Spleen (tissue), 11 donors: Measurements from ENCODE around the gene MGP. TPM values are rescaled to one million over a fixed set of nuclear protein-coding genes. Genes with fewer than 3 reads are reported as not detected.
A peak's percentile ranks its signal among the peaks of the same experiment; 100 is the strongest.

Source experiments
- DNase-seq: peaks from one replicate; pipeline ENCODE4 v3.0.0-alpha.2; 2020
- H3K27ac ChIP-seq, 8 donors: fragments of 200-600 bp; sonication (generic) in 7 of 8; 1 replicate in 4 of 8; 2 replicates in 4 of 8; pipeline versions ENCODE4 v1.5.0 to v1.8.0; 2016 to 2021; ENCODE audit warnings: inconsistent platforms in 4 of 8, mild to moderate bottlenecking in 4 of 8, moderate library complexity in 1 of 8
- H3K27me3 ChIP-seq, 7 donors: fragments of 200-600 bp; sonication (generic) in 6 of 7; replicated peaks in 1 of 7; 1 replicate in 4 of 7; 2 replicates in 3 of 7; pipeline versions ENCODE4 v1.5.0 to v1.8.0; 2016 to 2021; ENCODE audit warnings: inconsistent platforms in 3 of 7, mild to moderate bottlenecking in 1 of 7
- H3K36me3 ChIP-seq, 6 donors: fragments of 200-600 bp; sonication (generic) in 5 of 6; 1 replicate in 4 of 6; 2 replicates in 2 of 6; pipeline versions ENCODE4 v1.5.0 to v1.8.0; 2016 to 2021; ENCODE audit warnings: inconsistent platforms in 2 of 6
- H3K4me1 ChIP-seq, 6 donors: fragments of 200-600 bp; sonication (generic) in 5 of 6; 1 replicate in 3 of 6; 2 replicates in 3 of 6; pipeline versions ENCODE4 v1.5.0 to v1.8.0; 2016 to 2021; ENCODE audit warnings: inconsistent platforms in 3 of 6
- H3K4me3 ChIP-seq, 8 donors: fragments of 200-600 bp; sonication (generic) in 7 of 8; 1 replicate in 4 of 8; 2 replicates in 4 of 8; pipeline versions ENCODE4 v1.5.0 to v1.8.0; 2016 to 2021; ENCODE audit warnings: inconsistent platforms in 4 of 8, mild to moderate bottlenecking in 4 of 8, moderate library complexity in 2 of 8
- H3K9me3 ChIP-seq, 8 donors: fragments of 200-600 bp; sonication (generic) in 7 of 8; 1 replicate in 4 of 8; 2 replicates in 4 of 8; pipeline versions ENCODE4 v1.5.0 to v1.8.0; 2016 to 2021; ENCODE audit warnings: inconsistent platforms in 4 of 8
- POLR2A ChIP-seq, 3 donors: fragments of 450-650 bp; IDR thresholded peaks; one replicate each; pipeline ENCODE4 v1.5.1; 2017; ENCODE audit warnings: antibody characterized with exemption in 3 of 3, mild to moderate bottlenecking in 1 of 3
- POLR2AphosphoS5 ChIP-seq, 3 donors: sonication (generic); formaldehyde crosslinking; IDR thresholded peaks; one replicate each; pipeline ENCODE4 v1.5.1; 2017; ENCODE audit warnings: antibody characterized with exemption in 3 of 3
- WGBS, 5 donors: extraction: QIAGEN DNeasy Blood & Tissue Kit in 3 of 5; methylation state at CpG; one replicate each; pipeline versions ENCODE4 v1.1.5 to v1.1.7; 2013 to 2018; 5-methylcytosine and 5-hydroxymethylcytosine counted together
- intact Hi-C: fragments of 100-400 bp; cut with DNase I; formaldehyde crosslinking; loops from one replicate; pipeline ENCODE4 v1.15.0; 2023; ENCODE audit warnings: low total_unique reads
- polyA plus RNA-seq, 3 donors: library from polyadenylated mRNA; stranded (reverse); fragments of 200-250 nt; gene quantifications; one replicate each; pipeline ENCODE4 v1.2.1, GENCODE V29; 2013
- total RNA-seq, 7 donors: library from RNA; depleted of rRNA in 3 of 7; stranded (reverse); fragments of >200 nt in 3 of 7; fragmentation: NEBNext Ultra II Directional in 4 of 7; extraction: Animal tissue kit (Norgen Biotek cat#: 25700) in 4 of 7; gene quantifications; one replicate each; pipeline versions ENCODE4 v1.1.0 to v1.2.1, GENCODE V29; 2016 to 2021
- TF ChIP-seq, protein P1 (sequence below), 11 experiments: fragments of 200-600 bp in 7 of 11; fragments of 450-650 bp in 4 of 11; sonication (generic) in 4 of 11; IDR thresholded peaks in 8 of 11; conservative IDR thresholded peaks in 3 of 11; 1 replicate in 7 of 11; 2 replicates in 4 of 11; pipeline versions ENCODE4 v1.4.0 to v1.8.0; 2016 to 2021; ENCODE audit warnings: antibody characterized with exemption in 11 of 11, inconsistent platforms in 4 of 11, mild to moderate bottlenecking in 1 of 11
- donor health status: healthy with polysubstance abuse.
- donor health status: DM: no; HTN: no; CAD: no; lungs with moderate emphysema.
- donor health status: DM: no; HTN: no; CAD: no.
- donor health status: Bipolar disorder and iron deficiency.
- donor health status: healthy.
- donor health status: DM: no; HTN: no; CAD: no.
- donor health status: DM: yes; HTN: yes; CAD: no.

MGP gene
- total and polyA plus RNA-seq, 10 donors, result 29.4 to 292 (median 60.9) TPM

DNA sequence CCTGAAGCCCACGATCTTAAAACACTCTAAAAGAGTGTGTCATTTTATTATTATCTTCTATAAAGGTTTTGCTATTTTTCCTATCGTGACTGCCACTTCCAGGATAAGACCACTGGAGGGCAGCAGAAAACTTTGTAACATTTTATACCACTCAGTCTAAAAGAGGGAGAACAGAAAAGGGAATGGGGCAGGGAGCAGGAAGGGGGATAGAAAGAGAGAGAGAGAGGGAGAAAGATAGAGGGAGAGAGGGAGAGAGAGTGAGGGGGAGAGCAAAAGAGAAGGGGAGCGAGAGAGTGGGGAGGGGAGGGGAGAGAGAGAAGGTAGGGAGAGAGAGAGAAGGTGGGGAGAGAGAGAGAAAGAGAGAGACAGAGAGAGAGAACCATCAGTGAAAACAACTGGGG is 40.3 kb downstream of the MGP start:
- 12 to 15% (median 13%) methylated on average over 3 of the region's 3 CpGs for WGBS, 5 donors
- intact Hi-C loops, result no loop called here
- no peak for TF ChIP-seq POLR2AphosphoS5 (IDR thresholded peaks at IDR 0.05)
- TF ChIP-seq, protein P1, sequence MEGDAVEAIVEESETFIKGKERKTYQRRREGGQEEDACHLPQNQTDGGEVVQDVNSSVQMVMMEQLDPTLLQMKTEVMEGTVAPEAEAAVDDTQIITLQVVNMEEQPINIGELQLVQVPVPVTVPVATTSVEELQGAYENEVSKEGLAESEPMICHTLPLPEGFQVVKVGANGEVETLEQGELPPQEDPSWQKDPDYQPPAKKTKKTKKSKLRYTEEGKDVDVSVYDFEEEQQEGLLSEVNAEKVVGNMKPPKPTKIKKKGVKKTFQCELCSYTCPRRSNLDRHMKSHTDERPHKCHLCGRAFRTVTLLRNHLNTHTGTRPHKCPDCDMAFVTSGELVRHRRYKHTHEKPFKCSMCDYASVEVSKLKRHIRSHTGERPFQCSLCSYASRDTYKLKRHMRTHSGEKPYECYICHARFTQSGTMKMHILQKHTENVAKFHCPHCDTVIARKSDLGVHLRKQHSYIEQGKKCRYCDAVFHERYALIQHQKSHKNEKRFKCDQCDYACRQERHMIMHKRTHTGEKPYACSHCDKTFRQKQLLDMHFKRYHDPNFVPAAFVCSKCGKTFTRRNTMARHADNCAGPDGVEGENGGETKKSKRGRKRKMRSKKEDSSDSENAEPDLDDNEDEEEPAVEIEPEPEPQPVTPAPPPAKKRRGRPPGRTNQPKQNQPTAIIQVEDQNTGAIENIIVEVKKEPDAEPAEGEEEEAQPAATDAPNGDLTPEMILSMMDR (IDR thresholded peaks at IDR 0.05 in 8 of 11, conservative IDR thresholded peaks at IDR 0.05 in 3 of 11), result peak; percentile 50 to 93 (median 83)
- Histone ChIP-seq H3K36me3 (peaks cover 0 to 3% (median 0%) of the 10 kb centered on the region in 6 donors), H3K4me3 (no peak overlapping the region), H3K4me1 (peaks cover 7 to 56% (median 22%) of the 10 kb centered on the region in 6 donors), H3K9me3 (no peaks in the 10 kb centered on the region), H3K27me3 (no peaks in the 10 kb centered on the region), H3K27ac (peak overlapping the region in 7 of 8 donors; percentile 3 to 81 (median 28))
- no peak for DNase-seq

DNA sequence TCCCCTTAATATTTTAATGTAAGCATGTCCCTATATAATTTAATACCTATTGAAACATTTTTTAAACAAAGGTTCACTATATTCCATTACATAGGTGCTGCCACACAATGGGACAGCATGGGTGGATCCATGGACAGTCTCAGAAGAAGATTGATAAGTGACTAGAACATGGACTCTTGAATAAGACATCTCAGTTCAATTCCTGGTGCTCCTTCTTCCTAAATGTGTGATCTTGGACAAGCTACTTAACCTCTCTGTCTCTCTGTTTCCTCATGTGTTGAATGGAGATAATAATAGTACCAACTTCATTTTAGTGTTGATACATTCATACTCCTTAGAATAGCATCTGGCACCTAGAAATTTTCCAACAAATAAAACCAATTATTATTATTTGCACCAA is 41.3 kb downstream of the MGP start:
- Histone ChIP-seq H3K4me3 (no peak overlapping the region), H3K4me1 (peaks cover 11 to 59% (median 22%) of the 10 kb centered on the region in 6 donors), H3K36me3 (peaks cover 0 to 5% (median 0%) of the 10 kb centered on the region in 6 donors), H3K27me3 (no peaks in the 10 kb centered on the region), H3K9me3 (peaks cover 0 to under 1% (median 0%) of the 10 kb centered on the region in 8 donors), H3K27ac (peak overlapping the region in 7 of 8 donors; percentile 73 to 85 (median 81))
- TF ChIP-seq POLR2AphosphoS5 (IDR thresholded peaks at IDR 0.05) (no peak), POLR2A (IDR thresholded peaks at IDR 0.05) (no peak)
- TF ChIP-seq, protein P1 (IDR thresholded peaks at IDR 0.05 in 8 of 11, conservative IDR thresholded peaks at IDR 0.05 in 3 of 11), result no peak
- intact Hi-C loops, result no loop called here
- DNase-seq, result no peak

DNA sequence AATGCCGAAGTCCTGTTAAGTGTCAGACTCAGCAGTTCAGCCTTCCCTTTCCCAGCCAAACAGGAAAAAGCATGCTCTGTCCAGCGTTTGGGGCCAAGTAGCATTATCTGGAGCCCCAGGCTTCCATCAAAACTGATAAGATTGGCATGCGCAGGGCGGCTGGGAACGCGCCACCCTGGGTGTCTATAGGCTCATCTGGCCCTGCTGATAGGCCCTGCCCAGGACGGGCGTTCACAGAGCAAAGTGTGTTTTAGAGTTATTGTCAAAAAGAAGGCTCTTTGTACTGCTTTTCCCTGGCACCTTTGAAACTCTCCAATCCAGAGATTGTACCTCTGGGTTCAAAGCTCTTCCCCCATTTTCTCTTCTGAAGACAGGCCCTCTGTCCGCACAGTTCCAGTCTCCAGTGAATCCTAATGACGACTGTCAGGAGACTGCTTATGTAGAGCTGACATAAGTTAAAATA is 42.2 kb downstream of the MGP start, which contains the start of gene ART4:
TSS of gene ART4 (minus strand) at position 102 of the 463 bp plus-strand sequence. CDS start 413 bp downstream, outside the sequence.
- peaks cover 11 to 59% (median 22%) of the 10 kb centered on the region in 6 donors for H3K4me1 ChIP-seq
- intact Hi-C loops, result no loop called here

DNA sequence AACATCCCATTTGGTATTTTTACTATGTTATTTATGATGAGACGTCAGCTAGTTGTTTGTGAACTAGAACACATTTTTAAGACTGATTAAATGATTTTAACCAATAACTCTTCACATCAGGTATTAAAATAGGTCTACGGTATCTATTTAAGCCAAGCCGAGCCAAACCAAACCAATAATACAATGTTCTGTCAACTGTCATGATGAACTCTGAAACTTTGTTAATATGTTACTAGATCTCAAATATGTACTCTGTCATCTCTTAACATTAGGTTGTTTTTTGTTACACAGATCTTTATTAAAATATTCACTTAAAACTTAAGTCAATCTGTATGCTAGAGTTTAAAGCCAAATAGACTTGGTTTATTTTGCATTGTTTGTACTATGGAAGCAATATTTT is 43.3 kb downstream of the MGP start:
- intact Hi-C loops, result no loop called here
- H3K4me3 ChIP-seq, result peak overlapping the region in 6 of 8 donors; percentile 16 to 63 (median 29)
- 55 to 86% (median 71%) methylated on average over 3 of the region's 3 CpGs for WGBS, 5 donors
- TF ChIP-seq POLR2AphosphoS5 (IDR thresholded peaks at IDR 0.05) (no peak), POLR2A (IDR thresholded peaks at IDR 0.05) (no peak)
- TF ChIP-seq, protein P1 (IDR thresholded peaks at IDR 0.05 in 8 of 11, conservative IDR thresholded peaks at IDR 0.05 in 3 of 11), result no peak
- peaks cover 0 to 7% (median 0%) of the 10 kb centered on the region in 6 donors for H3K36me3 ChIP-seq
- H3K4me1 ChIP-seq, result peaks cover 11 to 58% (median 22%) of the 10 kb centered on the region in 6 donors
- H3K27ac ChIP-seq, result peak overlapping the region; percentile 65 to 85 (median 80)
- DNase-seq, result no peak
- H3K27me3 ChIP-seq, result no peaks in the 10 kb centered on the region
- peaks cover 0 to 4% (median 0%) of the 10 kb centered on the region in 8 donors for H3K9me3 ChIP-seq

More for the DNA sequence above, 42.2 kb downstream of the MGP start, which contains the start of gene ART4:
- H3K27me3 ChIP-seq, result no peaks in the 10 kb centered on the region
- peak within 1 kb of the TSS in 6 of 8 donors; percentile 16 to 63 (median 29) for H3K4me3 ChIP-seq
- peak in 1 of 3 donors; percentile 70 for TF ChIP-seq POLR2A (IDR thresholded peaks at IDR 0.05)
- TF ChIP-seq, protein P1 (IDR thresholded peaks at IDR 0.05 in 8 of 11, conservative IDR thresholded peaks at IDR 0.05 in 3 of 11), result no peak
- peak; percentile 63 to 87 (median 84) for TF ChIP-seq POLR2AphosphoS5 (IDR thresholded peaks at IDR 0.05)
- 38 to 88% (median 70%) methylated on average over 7 to 10 of the region's 10 CpGs for WGBS, 5 donors
- peaks cover 0 to 4% (median 0%) of the 10 kb centered on the region in 8 donors for H3K9me3 ChIP-seq
- peak; percentile 84 for DNase-seq
- H3K27ac ChIP-seq, result peak within 1 kb of the TSS; percentile 65 to 85 (median 80)
- peaks cover 0 to 7% (median 0%) of the 10 kb centered on the region in 6 donors for H3K36me3 ChIP-seq
